Activated T-cell treated with anti-CD3 and anti-CD28 coated beads, Interleukin-2, amount 50 U/mL, for 24 hours (primary cell): Measurements from ENCODE around the gene SV2C.

Experiments used
- DNase-seq: peaks from one replicate; pipeline ENCODE4 v3.0.0-alpha.2; 2020
- H3K27ac Mint-ChIP-seq: 2 replicates; pipeline ENCODE4 v1.8.0; 2020; ENCODE audit warnings: mild to moderate bottlenecking, mixed read lengths
- H3K27me3 Mint-ChIP-seq: 2 replicates; pipeline ENCODE4 v1.8.0; 2020; ENCODE audit warnings: mixed read lengths
- H3K36me3 Mint-ChIP-seq: 2 replicates; pipeline ENCODE4 v1.8.0; 2020; ENCODE audit warnings: low read depth, mixed read lengths
- H3K4me1 Mint-ChIP-seq: 2 replicates; pipeline ENCODE4 v1.8.0; 2020; ENCODE audit warnings: low read depth, mixed read lengths
- H3K4me3 Mint-ChIP-seq: 2 replicates; pipeline ENCODE4 v1.8.0; 2020; ENCODE audit warnings: mild to moderate bottlenecking, moderate library complexity, mixed read lengths
- H3K9me3 Mint-ChIP-seq: 2 replicates; pipeline ENCODE4 v1.8.0; 2020; ENCODE audit warnings: mixed read lengths

The SV2C gene

DNA sequence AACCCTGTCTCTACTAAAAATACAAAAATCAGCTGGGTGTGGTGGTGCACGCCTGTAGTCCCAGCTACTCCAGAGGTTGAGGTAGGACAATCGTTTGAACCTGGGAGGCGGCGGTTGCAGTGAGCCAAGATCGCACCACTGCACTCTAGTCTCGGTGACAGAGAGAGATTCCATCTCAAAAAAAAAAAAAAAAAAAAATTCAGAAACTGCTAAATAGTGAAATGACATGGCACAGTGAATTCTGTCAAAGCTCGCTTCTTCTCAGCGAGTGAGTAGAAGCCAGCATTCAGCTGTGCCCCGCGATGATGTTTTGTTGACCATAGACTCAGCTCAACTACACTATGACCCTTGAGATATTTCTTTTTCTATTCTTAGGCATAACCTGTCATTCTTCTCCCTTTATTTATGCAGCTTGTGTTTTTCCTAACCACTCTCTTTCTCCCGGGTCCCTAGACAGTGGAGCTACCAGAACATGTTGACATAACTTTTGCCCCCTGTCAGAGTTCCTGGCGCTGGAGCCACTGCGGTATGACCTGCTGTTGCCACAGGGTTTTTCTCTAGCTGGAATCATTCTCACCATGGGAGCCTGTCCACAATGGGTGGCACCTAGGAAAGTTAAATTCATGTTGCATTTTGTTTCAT lies 306.5 kb downstream of the SV2C start:
- no peaks in the 10 kb centered on the region for H3K27me3 Mint-ChIP-seq
- H3K4me1 Mint-ChIP-seq, result peaks cover 59% of the 10 kb centered on the region
- no peaks in the 10 kb centered on the region for H3K36me3 Mint-ChIP-seq

DNA sequence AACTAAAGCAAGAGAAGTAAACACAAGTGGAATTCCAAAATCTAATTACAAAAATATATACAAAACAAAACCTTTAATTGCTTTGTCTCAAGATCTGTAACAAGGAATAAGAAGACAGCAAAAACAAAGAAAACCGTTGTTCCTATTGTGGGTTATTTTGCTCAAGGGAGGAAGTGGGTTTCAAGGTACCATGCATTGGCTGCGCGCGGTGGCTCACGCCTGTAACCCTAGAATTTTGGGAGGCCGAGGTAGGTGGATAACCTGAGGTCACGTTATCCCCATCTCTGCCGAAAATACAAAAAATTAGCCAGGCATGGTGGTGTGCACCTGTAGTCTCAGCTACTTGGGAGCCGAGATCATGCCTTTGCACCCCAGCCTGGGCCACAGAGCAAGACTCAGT lies 307.8 kb downstream of the SV2C start:
- H3K9me3 Mint-ChIP-seq, result no peaks in the 10 kb centered on the region
- no peaks in the 10 kb centered on the region for H3K36me3 Mint-ChIP-seq
- no peak for DNase-seq
- H3K27ac Mint-ChIP-seq, result peak overlapping the region; percentile 45
- no peak overlapping the region for H3K4me3 Mint-ChIP-seq
- H3K4me1 Mint-ChIP-seq, result peaks cover 55% of the 10 kb centered on the region
- H3K27me3 Mint-ChIP-seq, result no peaks in the 10 kb centered on the region

More for the DNA sequence above, 306.5 kb downstream of the SV2C start:
- no peak for DNase-seq
- Mint-ChIP-seq H3K27ac (no peak overlapping the region), H3K4me3 (no peak overlapping the region), H3K9me3 (no peaks in the 10 kb centered on the region)

DNA sequence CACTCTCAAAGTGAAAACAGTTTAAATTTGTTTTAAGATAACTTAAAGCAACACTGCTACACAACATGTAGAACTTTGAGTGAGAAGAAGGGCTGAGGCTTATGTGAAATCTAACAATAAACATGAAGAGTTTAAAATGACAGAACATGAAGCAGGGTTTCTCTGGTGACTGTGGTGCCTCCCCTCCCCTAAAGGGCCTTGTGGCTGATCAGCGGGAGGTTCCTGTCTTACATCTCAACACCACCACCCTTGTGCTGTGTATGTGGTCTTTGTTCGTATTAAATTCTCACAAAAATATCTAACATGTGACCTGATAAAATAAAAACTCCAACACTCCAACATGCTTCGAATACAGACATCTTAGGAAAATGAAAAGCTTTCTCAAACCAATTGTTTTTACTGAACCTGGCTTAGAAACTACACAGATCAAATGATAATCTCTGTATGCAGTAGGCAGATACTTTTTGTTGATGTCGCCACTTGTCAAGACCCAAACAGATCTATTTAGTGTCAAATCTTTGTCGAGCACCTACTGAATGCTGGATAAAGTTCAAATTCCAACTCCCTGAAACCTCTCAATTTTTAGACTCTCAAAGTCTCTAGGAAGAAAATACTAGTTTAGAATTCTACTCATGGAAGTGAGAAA lies 310.0 kb downstream of the SV2C start:
- peak overlapping the region; percentile 3 for H3K4me3 Mint-ChIP-seq
- peak overlapping the region; percentile 4 for H3K27ac Mint-ChIP-seq
- no peaks in the 10 kb centered on the region for H3K36me3 Mint-ChIP-seq
- H3K27me3 Mint-ChIP-seq, result no peaks in the 10 kb centered on the region
- peaks cover 51% of the 10 kb centered on the region for H3K4me1 Mint-ChIP-seq
- H3K9me3 Mint-ChIP-seq, result no peaks in the 10 kb centered on the region
- DNase-seq, result no peak

DNA sequence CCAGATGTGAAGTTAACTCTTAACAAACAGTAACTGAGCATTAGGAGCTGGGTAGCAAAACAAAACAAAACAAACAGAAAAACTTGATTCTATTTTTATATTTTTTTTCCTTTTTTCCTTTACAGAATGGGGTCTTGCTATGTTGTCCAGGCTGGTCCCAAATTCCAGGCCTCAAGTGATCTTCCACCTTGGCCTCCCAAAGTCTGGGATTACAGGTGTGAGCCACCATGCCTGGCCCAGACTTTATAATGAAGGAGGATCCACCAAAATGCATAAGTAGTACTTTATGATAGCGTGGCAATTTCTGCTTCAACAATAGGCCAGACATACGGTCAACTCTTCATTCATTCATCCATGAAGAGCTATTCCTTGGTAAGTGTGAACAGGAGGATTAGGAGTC lies 314.0 kb downstream of the SV2C start:
- Mint-ChIP-seq H3K4me3 (no peak overlapping the region), H3K27ac (no peak overlapping the region), H3K27me3 (no peaks in the 10 kb centered on the region), H3K36me3 (no peaks in the 10 kb centered on the region), H3K4me1 (peaks cover 44% of the 10 kb centered on the region), H3K9me3 (no peaks in the 10 kb centered on the region)
- no peak for DNase-seq

DNA sequence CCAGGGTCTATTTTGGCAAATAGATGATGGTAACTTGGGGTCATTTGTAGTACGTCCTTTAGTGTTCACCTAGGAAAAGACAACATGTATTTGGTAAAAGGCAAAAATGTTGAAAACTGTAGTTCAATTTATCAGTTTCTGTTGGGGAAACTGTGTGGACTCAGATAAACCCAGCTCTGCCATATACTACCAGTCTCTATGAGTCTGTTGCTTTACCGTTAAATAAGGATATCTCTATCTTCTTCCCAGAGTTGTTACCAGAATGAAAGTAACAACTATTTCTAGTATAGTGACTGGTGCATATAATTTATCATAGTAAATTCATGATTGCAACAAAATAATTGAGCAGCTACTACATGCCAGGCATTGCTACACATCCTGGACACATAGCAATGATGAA lies 316.1 kb downstream of the SV2C start:
- H3K9me3 Mint-ChIP-seq, result no peaks in the 10 kb centered on the region
- H3K36me3 Mint-ChIP-seq, result peaks cover 6% of the 10 kb centered on the region
- H3K27ac Mint-ChIP-seq, result no peak overlapping the region
- no peak overlapping the region for H3K4me3 Mint-ChIP-seq
- DNase-seq, result no peak
- H3K4me1 Mint-ChIP-seq, result peaks cover 32% of the 10 kb centered on the region
- H3K27me3 Mint-ChIP-seq, result no peaks in the 10 kb centered on the region

DNA sequence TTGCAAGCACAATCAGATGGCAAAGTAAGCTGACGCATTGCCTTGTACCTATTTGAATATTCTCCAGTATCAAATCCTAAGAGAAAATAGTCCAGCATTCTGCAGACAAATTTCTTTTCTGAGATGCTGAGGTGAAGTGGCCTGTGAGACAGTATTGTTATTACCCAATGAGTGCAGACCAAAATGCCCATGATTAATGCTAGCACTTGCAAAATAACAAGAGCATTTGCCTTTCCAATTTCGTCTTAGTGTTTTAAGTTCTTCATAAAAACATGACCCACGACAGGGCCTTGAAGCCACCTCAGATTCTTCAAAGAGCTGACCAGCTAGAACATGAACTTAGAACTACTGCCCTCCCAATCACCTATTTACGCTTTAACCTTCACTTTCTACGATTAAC lies 317.3 kb downstream of the SV2C start:
- H3K4me3 Mint-ChIP-seq, result no peak overlapping the region
- no peaks in the 10 kb centered on the region for H3K9me3 Mint-ChIP-seq
- no peaks in the 10 kb centered on the region for H3K27me3 Mint-ChIP-seq
- DNase-seq, result no peak
- H3K36me3 Mint-ChIP-seq, result peaks cover 15% of the 10 kb centered on the region
- H3K4me1 Mint-ChIP-seq, result peaks cover 35% of the 10 kb centered on the region
- no peak overlapping the region for H3K27ac Mint-ChIP-seq

DNA sequence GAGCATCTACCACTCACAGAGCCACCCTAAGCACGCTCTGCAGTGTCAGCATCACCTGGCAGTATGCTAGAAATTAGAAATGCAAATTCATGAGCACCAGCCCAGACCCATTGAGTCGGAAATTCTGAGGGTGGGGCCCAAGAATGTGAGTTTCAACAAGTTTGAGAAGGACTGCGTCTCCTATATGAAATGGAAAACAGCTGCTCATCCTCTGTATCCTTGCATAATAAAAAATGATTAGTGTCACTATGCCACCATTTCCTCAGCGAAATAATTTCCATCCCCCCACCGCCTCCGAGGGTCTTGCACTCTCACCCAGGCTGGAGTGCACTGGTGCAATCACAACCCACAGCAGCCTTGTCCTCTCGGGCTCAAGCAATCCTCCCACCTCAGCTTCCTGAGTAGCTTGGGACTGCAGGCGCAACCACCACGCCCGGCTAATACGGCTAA lies 318.6 kb downstream of the SV2C start:
- Mint-ChIP-seq H3K36me3 (peaks cover 18% of the 10 kb centered on the region), H3K27me3 (no peaks in the 10 kb centered on the region), H3K4me3 (peak overlapping the region; percentile 95), H3K9me3 (no peaks in the 10 kb centered on the region), H3K4me1 (peaks cover 49% of the 10 kb centered on the region), H3K27ac (peak overlapping the region; percentile 97)
- peak; percentile 56 for DNase-seq

DNA sequence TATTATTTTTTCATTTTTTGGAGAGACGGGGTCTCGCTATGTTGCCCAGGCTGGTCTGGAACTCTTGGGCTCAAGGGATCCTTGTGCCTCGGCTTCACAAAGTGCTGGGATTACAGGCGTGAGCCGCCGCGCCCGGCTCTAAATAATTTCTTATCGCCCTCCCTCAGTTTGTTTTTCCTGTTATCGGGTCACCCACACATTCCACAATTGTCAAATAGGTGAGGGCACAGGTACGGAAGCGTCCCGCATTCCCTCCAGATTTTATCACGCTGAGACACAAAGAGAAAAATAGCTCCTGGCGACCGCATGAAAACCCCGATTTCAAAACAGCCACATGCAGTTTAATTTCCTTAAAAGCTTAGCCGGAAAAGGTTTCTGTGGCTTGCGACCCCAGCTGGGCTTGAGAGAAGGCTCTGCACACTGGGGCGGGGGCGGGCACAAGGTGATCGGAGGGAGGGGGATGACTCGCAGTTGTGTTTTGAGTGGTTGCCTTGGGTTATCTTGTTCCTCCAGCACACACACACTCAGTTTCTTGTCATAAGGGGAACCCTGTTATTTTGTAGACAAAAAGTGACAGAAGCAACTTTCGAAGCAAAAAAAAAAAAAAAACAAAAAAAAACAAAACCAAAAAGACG lies 319.2 kb downstream of the SV2C start:
- peak; percentile 82 for DNase-seq
- H3K27me3 Mint-ChIP-seq, result no peaks in the 10 kb centered on the region
- peak overlapping the region; percentile 95 for H3K4me3 Mint-ChIP-seq
- peaks cover 22% of the 10 kb centered on the region for H3K36me3 Mint-ChIP-seq
- H3K27ac Mint-ChIP-seq, result peak overlapping the region; percentile 97
- H3K9me3 Mint-ChIP-seq, result no peaks in the 10 kb centered on the region
- H3K4me1 Mint-ChIP-seq, result peaks cover 54% of the 10 kb centered on the region

DNA sequence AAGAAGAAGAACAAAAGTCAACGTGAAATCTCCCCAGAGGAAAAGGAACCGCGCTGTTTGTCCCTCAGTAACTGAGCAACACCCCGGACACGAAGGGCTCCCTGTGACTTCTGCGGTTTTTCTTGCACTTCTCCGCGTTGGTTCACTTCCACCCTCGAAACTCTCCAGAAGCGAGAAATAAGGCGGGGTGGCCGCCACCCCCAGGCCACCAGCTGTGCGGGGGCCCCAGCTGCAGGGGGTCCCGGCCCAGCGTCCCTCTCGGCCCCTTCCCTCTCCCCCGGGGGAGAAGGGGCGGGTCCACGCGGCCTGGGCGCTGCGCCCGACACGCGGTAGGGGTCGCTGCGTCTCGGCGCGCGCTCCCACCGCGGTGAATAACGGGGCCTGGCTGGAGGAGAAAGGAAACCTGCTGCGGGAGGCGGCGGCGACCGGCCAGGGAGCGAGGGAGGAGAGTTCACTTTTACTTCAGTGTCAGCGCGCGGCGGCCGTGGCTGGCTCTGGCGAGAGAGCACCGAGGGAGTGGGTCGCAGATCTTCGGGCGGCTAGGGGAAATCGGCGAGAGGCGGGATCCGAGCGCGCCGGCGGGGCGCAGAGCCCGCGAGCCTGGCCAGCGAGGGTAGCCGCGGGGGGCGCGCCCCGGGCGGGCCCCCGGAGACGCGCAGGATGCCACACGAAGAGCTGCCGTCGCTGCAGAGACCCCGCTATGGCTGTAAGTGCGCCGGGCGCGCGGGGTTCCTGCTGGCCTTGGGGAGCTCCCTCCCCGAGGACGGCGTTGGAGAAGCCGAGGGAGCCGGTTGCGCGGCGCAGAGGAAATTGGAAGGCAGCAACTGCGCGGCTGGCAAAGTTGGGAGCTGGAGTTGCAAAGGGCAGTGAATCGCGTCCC lies 319.9 kb downstream of the SV2C start, which contains the start of gene IQGAP2:
IQGAP2 (plus strand) TSS at position 400 of the 880 bp plus-strand sequence; CDS start at position 661, 261 bp downstream.
- peak within 1 kb of the TSS; percentile 97 for H3K27ac Mint-ChIP-seq
- H3K4me1 Mint-ChIP-seq, result peaks cover 60% of the 10 kb centered on the region
- H3K4me3 Mint-ChIP-seq, result peak within 1 kb of the TSS; percentile 95

More for the DNA sequence above, 319.9 kb downstream of the SV2C start, which contains the start of gene IQGAP2:
- DNase-seq, result peak; percentile 91
- no peaks in the 10 kb centered on the region for H3K27me3 Mint-ChIP-seq
- peaks cover 24% of the 10 kb centered on the region for H3K36me3 Mint-ChIP-seq
- H3K9me3 Mint-ChIP-seq, result no peaks in the 10 kb centered on the region
